Measurements from ENCODE around the gene ZBTB46.
"Not testable (repeated sequence)": the region's sequence is repeated elsewhere in the genome, so short reads cannot be mapped to it uniquely, and the experiment has no call there.

GRCh38 chr20:63797175-63797574, 33.9 kb downstream of the ZBTB46 start:
- not testable (repeated sequence) for TF ChIP-seq CTCF, POLR2A (IDR thresholded peaks at IDR 0.05)

Data from thyroid gland (tissue), 4 donors.